Stimulated activated CD8-positive, alpha-beta memory T cell treated with anti-CD3 and anti-CD28 coated beads, Interleukin-4, amount 100 ng/mL, for 4 hours (primary cell): ENCODE measurements around the gene TLE4.
"Not testable (repeated sequence)": the region's sequence is repeated elsewhere in the genome, so short reads cannot be mapped to it uniquely, and the experiment has no call there.

Source experiments
- DNase-seq, 2 donors: peaks; one replicate each; pipeline ENCODE4 v3.0.0-alpha.2; 2020; ENCODE audit warnings: low read depth in 2 of 2, low spot score in 1 of 2

TLE4 gene

DNA sequence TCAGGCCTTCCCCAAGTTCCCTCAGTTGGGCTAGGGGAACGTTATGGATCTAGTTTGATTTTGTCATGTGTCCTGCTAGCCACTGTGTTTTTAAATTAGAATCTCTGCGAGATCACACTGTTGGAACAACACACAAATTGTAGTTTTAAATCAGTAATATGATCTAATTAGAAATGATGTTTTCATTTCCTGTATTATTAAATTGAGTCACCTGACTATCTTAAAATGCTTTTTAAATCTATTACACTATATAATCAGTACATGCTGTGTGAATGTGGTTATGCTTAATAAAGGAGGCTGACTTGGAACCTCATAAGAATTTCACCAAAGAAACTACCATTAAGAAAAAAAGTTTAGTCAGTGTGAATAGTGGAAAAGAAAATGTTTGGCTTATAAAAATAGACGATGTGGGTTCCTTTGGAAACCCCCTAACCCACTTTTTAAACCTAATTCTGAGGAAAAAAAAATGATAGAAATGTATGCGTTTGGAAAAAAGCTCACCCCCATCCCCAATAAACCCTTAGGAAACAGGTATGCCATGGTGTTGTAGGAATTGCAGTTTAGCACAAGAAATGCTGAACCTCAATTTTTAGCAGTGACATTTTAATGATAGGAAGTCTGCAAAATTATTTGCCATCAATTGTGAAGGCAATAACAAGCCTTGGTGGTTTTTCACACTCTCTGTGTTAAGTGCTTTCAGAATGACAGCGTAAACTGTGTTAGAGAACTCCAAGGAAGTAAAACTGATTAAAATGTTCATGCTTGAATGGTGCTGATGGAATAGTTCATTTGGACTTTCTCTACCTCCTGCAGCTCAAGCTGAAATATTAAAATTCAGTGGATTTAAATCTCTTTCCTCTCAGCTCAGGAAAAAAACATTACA, 59.0 kb downstream of the TLE4 start:
- DNase-seq = no peak

DNA sequence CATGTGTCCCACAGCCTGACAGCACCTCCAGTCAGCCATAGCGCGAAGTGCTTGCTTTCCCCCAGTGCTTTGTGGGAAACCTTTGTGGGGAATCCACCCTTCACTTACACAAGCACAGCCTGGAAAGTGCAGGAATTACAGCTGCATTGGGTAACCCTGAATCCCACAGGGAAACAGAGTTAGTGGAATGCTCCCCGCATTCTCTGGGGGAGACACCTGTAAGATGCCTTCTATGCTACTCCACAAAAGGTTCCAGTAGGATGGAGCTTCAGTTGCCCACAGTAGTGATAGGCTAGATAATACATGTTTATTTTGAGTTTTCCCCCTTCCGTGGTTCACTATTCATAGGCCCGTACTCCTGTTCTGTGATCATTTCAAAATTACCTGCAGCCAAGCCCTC, 60.3 kb downstream of the TLE4 start:
- no peak for DNase-seq

DNA sequence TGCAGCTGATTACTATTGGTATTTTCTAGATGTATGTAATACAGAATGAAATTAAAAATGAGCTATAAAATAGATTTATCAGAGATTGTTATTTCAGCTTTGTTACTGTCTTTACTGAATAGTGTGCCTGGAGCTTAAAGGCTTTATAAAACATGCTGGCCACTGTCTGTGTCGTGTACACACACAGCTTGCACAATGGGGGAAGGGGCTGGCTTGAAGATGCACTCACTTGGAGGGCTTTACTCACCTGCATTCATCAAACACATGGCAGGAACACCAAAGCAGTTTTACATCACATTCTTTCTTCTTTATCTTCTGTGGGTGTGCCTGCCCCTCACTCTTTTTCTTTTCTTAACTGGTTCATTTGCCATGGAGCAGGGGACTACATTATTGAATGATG, 60.9 kb downstream of the TLE4 start:
- no peak for DNase-seq

DNA sequence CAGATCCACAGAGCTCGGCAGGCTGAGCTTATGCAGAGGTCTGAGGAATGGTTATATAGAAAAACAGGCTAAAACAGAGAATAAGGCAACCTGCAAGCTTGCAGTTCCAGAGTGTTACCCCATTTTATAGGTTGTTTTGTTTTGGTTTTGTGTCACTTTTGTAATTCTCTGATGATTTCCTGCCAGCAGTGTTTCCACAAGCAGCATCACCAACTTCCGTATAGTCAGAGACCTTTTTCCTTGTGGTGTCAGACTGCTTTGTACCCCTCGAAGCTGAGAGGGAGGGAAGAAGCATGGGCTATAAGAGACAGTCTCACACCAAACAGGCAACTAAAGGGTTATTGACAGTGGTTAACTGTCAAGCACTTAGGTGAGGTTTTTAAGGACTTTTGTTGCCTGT, 61.8 kb downstream of the TLE4 start:
- no peak for DNase-seq

DNA sequence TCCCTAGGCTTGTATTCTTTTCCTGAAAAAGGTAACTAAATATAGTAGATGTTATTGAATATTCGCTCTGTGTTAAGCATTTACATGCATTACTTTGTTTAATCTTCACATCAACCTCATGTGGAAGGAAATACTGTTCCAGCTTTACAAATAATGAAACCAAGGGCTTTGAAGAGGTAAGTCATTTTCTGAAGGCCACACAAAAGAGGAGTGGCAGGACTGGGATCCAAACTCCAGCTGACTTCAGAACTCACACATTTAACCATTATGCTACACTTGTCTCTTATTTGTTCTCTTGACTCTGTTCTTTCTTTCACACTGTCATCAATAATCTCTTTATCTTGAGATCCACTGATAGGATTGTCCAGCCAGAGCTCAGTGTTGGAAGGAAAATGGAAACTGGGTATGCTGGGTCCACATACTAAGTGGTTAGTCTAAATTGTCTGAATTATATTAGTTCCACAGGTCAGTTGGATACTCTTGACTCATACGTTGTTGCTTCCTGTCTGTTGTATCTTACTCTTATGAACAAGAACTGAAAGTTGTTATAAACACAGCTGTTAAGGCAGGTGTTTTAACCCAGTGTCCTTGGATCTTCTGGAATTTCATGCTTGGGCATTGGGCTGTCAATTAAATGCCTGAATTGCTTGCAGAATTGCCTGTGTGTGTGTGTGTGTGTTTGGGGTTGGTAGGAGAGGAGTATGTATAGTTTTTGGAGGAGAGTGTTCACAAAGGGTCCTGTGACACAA, 65.6 kb downstream of the TLE4 start:
- DNase-seq = no peak

DNA sequence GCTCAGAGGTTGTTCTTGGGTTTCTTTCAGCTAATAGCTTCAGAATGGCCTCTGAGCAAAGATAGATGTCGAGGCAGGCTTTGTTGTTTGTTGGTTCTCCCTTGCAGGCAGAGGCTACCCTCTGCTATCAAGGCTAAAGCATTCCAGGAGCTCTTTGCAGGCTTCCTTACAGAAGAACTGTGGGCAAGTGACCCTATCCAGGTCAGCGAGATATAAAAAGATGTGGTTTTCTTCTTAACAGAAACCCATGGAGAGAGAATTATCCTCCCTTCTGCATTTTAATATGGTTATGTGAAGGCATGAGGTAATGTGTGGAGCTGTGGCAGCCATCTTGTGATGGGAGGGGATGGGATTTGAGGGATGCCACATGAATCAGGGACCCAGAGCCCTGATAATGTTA, 67.0 kb downstream of the TLE4 start:
- no peak for DNase-seq

DNA sequence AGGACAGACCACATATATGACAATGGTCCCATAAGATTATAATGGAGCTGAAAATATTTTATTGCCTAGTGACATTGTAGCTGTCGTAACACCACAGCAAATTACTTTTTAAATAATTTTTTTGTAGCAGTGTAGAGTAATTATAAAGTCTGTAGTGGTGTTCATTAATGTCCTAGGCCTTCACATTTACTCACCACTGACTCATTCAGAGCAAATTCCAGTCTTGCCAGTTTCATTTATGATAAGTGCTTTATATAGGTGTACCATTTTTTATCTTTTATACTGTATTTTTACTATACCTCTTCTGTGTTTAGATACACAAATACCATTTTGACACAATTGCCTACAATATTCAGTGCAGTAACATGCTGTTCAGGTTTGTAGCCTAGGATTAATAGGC, 67.6 kb downstream of the TLE4 start:
- no peak for DNase-seq

DNA sequence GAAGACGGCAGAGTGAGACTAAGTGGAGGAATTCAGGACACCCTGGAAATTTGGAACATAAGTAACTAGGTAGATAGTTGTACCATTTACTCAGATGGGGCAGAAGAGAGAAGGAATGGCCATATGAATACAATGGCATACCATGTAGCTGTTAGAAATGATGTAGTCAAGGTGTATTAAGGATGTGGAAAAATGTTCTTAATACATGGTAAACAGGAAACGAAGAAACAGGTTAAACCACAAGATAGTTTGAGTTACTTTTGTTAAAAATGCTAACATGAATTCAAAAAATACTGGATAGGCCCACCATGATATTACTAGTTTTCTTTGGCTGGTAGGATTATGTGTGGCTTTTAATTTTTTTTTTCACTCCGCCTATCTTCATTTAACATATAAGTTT, 68.3 kb downstream of the TLE4 start:
- DNase-seq = not testable (repeated sequence)

DNA sequence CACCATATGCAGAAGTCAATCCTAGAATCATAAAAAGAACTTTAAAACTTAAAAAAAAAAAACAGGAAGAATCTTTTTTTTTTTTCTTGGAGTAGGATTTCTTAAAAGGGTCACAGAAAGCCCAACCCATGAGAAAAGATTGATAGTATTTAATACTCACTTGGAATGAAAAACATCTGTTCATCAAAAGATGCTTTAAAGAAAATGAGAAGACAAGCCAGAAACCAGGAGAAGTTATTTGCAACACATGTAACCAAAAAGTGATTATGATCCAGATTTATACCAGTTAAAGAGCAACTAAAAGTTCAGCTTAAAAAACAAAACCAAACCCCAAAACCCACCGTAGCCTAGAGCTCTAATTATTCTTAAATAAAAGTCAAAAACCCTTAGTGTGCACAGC, 69.3 kb downstream of the TLE4 start:
- no peak for DNase-seq

DNA sequence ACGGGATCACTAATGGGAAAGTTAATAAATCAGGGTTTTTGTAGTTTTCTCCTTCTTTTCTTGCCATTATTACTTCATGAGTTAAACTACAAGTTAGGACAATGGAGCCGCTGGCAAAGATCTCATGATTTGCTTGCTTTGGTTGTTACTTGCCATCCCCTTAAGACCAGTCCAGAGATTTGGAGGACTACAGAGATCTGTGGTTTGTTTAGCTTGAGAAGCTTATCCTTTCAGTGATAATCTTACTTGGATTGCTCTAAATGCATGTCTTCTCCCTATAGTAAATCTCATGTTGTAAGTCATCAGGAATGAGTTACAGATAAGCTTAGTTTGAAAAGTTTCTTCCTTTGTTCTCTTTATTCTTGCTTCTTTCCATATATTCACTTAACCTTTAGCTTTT, 70.9 kb downstream of the TLE4 start:
- no peak for DNase-seq

DNA sequence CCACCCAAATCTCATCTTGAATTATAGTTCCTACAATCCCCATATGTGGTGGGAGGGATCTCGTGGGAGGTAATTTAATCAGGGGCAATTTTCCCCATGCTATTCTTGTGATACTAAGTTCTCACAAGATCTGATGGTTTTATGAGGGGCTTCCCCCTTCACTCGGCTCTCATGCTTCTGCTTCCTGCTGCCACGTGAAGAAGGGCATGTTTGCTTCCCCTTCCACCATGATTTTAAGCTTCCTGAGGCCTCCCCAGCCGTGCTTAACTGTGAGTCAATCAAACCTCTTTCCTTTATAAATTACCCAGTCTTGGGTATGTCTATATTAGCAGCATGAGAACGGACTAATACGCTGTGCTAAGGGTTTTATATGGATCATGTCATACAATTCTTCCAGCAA, 72.3 kb downstream of the TLE4 start:
- DNase-seq = no peak

DNA sequence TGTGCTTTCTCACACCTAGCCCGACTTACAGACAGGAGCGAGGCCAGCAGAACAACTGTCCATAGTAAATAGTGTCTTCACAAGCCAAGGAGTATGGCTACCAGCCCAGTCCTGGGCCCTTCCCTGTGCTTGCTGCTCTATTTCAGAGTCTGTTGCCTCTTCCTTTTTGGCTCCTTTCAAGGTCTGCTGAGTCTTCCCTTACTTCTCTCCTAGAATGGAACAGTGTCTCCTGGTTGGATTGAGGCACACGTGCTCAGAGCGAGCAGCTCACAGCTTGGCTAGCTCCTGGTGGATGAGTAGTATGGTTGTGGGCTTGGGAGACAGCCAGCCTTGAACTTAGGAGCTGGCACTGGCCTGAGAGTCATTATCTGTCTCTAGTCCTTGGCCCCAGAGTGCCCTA, 72.8 kb downstream of the TLE4 start:
- no peak for DNase-seq

DNA sequence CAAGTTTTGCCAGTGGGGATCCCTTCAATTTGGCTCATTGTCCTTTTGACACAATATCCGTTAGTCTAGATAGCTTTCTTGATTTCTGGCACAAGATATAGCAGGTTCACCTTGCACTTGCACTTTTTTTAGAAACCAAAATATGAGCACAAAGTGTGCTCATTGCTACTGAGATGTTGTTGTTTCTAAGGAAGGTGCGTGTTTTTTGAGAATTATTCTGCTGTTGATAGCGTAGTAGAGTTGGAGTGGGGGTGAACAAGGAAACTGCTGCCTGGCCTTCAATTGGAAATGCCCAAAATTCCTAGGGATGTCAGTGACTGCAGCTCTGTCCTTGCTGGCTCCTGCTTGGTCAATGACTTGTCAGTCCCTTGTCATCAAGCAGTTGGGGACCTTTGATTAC, 73.3 kb downstream of the TLE4 start:
- DNase-seq = no peak

DNA sequence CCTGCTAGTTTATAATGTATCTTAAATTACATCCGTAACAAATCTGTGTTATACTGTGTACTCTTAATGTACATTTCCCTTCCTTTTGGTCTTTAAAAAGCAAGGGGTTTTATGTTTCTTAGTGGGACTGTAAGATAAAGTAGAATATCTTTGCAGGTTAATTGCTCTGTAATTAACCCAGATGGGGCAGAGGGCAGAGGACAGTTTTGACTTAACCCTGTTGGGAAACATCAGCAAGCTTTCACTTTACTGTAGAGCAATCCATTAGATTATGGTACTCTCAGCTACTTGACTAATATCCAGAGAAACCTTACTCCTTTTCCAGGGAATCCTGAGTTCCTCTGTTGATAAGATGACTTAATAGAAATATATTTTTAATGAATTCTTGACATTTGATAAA, 74.3 kb downstream of the TLE4 start:
- no peak for DNase-seq

DNA sequence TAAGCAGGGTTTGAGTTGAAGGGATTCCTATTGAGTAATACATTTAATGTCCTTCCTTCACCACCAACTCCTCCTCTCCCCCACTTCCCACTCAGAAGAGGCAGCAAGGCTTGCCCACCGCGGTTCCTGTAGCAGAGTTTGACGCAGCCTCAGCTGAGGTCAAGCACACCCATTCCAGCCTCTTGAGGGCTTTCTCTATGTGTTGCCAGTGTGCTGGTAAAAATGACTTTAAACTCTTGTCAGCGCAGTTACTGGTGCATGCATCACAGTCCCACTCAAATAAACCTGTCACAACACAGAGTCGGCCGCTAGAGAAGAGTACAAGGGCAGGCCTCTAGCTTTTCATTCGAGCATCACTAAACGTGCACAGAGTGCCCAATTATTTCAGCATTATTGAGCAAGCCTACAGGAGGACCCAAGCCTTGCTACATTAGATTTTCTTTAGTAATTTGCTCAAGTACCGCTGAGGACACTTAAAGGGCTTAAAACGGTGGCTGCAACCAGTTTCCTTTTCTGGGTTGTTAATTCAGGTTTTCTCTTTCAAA, 79.6 kb downstream of the TLE4 start:
- no peak for DNase-seq

DNA sequence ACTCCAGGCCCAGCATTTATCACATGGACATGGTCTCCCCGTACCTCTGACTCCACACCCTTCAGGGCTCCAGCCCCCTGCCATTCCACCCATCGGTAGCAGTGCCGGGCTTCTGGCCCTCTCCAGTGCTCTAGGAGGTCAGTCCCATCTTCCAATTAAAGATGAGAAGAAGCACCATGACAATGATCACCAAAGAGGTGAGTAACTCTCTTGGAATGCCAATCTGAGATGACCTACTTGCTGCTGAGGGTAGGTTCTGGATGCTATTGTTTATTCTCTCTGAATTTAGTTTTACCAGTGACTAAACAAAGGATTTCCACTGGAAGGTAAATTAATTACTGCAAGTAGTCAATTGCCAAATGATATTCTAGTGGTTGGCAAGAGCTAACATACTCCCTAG, 80.8 kb downstream of the TLE4 start:
- DNase-seq = no peak

DNA sequence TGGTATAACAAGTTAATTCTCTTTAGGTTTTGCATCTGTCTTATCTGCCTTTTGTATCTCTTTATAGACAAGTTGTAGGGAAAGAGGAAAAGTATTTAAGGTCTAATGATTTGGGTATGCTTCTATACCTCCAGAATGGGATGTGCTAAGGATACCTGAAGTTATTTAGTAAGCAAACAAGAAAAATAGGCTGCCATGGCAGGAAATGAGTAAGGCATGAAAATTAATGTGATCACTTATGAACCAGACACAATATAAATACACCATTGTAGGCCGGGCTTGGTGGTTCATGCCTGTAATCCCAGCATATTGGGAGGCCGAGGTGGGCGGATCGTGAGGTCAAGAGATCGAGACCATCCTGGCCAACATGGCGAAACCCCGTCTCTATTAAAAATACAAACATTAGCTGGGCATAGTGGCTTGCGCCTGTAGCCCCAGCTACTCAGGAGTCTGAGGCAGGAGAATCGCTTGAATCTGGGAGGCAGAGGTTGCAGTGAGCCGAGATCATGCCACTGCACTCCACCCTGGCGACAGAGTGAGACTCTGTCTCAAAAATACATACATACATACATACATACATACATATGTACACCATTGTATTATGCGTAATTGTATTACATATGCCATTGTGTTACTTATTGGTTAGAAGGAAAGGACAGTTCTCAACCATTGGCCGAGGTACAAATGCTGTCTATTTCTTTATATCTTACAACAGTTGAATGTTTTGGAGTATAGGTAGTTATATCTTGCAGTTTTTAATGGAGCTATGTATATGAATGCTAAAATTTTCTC, 83.0 kb downstream of the TLE4 start:
- DNase-seq = not testable (repeated sequence)

DNA sequence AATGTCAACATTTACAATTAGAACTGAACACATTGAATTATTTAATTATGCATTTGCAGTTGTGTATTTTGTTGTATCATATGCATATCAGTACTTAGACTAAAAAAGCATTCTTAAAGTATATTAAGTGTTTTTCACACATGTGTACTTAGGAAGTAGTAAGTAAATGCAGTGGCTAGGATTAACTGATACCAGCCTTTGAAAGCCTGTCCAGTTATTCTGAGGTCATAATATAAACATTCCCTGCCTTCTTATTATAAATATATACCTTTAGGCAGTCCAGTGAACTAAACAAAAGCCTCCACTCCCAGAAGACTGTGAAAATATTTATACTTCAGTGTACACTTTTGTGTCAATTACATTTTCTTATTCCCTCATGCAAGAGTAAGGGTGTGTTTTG, 83.8 kb downstream of the TLE4 start:
- no peak for DNase-seq

DNA sequence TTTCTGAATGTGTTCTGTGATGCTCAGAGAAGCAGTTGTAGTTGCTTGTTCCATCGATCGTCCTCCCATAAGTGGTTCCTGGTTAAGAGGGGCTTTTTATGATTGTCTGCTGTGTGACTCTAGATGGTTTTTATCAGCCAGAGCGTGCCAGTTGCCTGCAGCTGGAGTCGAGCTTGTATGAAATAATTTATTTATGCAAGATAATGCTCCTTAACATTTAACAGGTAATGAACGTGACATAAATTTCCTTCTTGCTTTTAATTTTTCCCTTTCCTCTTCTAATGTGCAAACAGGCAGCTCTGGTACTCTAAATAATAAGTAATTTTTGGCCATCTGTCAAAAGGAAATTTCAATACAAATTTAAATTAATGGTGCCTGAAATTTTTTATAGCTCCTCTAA, 84.4 kb downstream of the TLE4 start:
- no peak for DNase-seq

DNA sequence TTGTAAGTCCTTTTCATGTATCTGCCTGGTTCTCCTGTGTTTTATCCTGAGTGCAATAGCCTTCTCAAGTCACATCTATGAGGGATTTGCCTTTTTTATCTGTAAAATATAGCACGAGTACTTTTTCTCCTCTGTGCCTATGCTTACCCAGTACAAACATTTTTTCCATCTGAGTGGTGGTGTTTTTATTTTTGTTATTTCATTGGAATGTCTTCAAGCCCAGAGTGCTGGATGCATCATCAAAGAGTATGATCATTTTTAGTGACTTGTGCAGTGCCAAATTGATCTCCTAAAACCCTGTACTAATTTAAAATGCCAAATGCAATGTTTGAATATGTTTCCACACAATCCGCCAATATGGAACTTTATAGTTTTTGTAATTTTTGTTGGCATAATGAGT, 86.1 kb downstream of the TLE4 start:
- no peak for DNase-seq

DNA sequence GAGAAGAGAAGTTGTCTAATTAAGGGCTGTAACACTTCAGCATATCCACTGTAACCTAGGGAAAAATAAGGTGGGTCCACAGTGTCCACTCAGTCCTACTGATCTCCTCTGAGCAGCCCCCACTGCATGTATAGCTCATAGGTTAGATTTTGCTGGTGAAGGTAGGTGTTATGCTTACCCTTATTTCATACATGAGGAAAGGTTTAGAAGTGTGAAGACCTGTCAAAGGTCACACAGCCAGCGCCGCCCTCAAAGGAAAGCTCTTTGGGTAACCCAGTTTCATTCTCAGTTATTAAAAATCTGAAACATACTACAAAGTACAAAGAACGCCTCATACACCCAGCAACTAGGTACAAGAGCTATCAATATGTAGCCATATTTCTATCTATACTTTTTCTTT, 87.2 kb downstream of the TLE4 start:
- no peak for DNase-seq

DNA sequence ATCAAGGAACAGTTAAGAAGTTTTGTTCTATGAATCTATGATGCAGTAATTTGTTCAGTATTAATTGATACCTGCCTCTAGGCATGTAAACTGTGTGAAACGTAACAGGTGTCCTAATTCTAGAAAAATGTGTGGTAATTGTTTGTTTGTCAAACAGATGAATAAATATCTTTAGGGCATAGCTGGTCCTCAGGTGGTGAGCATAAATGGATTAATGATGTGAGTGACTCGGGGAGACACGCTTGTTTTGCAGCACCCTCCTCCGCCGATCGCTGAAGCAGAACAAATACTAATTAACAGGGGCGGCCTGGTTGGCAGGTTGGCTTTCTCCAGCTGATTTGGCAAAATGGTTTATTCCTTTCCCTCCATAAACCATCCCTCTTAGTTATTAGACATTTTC, 88.8 kb downstream of the TLE4 start:
- no peak for DNase-seq
